Loucy (cell line): ENCODE measurements around the gene TAB2.

Experiments
- H2AFZ ChIP-seq: fragments of 200-600 bp; sonication (generic); 2 replicates; pipeline ENCODE4 v1.6.0; 2016; ENCODE audit warnings: antibody characterized with exemption, mild to moderate bottlenecking, low read length, moderate library complexity
- H3F3A ChIP-seq: fragments of 200-600 bp; 2 replicates; pipeline ENCODE4 v1.6.0; 2016; ENCODE audit warnings: antibody characterized with exemption, low read depth, mild to moderate bottlenecking
- H3K27me3 ChIP-seq: fragments of 200-600 bp; sonication (generic); 2 replicates; pipeline ENCODE4 v1.6.1; 2014; ENCODE audit warnings: low read length, mild to moderate bottlenecking; ENCODE audit not compliant: insufficient read depth, poor library complexity, severe bottlenecking
- H3K36me3 ChIP-seq: fragments of 200-600 bp; sonication (generic); 2 replicates; pipeline ENCODE4 v1.6.1; 2016; ENCODE audit warnings: low read length; ENCODE audit not compliant: insufficient read depth
- H3K4me1 ChIP-seq: fragments of 200-600 bp; sonication (generic); 2 replicates; pipeline ENCODE4 v1.5.1; 2014; ENCODE audit warnings: low read length, mild to moderate bottlenecking; ENCODE audit not compliant: insufficient read depth, poor library complexity, severe bottlenecking
- H3K4me2 ChIP-seq: fragments of 200-600 bp; sonication (generic); 2 replicates; pipeline ENCODE4 v1.6.0; 2014; ENCODE audit warnings: antibody characterized with exemption, low read length, low read depth, mild to moderate bottlenecking; ENCODE audit not compliant: poor library complexity, severe bottlenecking
- H3K4me3 ChIP-seq: fragments of 200-600 bp; sonication (generic); 2 replicates; pipeline ENCODE4 v1.5.1; 2014; ENCODE audit warnings: low read length, mild to moderate bottlenecking, mixed read lengths; ENCODE audit not compliant: poor library complexity, severe bottlenecking
- H3K79me2 ChIP-seq: fragments of 200-600 bp; sonication (generic); 2 replicates; pipeline ENCODE4 v1.6.1; 2014; ENCODE audit warnings: low read length; ENCODE audit not compliant: insufficient read depth
- H3K9ac ChIP-seq: fragments of 200-600 bp; sonication (generic); 2 replicates; pipeline ENCODE4 v1.6.0; 2014; ENCODE audit warnings: mild to moderate bottlenecking, low read depth, low read length, moderate library complexity; ENCODE audit not compliant: poor library complexity, severe bottlenecking
- H3K9me2 ChIP-seq: fragments of 200-600 bp; sonication (generic); replicated peaks from 2 replicates; pipeline ENCODE4 v1.6.1; 2016; ENCODE audit warnings: low read depth, low read length, mixed read lengths
- H3K9me3 ChIP-seq: fragments of 200-600 bp; sonication (generic); 2 replicates; pipeline ENCODE4 v1.6.1; 2014; ENCODE audit warnings: mild to moderate bottlenecking, antibody characterized with exemption, low read length, low read depth; ENCODE audit not compliant: insufficient read depth
- H4K20me1 ChIP-seq: fragments of 200-600 bp; sonication (generic); 2 replicates; pipeline ENCODE4 v1.6.0; 2014; ENCODE audit warnings: antibody characterized with exemption, low read length, mild to moderate bottlenecking; ENCODE audit not compliant: insufficient read depth, poor library complexity, severe bottlenecking
- EZH2phosphoT487 ChIP-seq: fragments of 200-600 bp; IDR thresholded peaks from 2 replicates; pipeline ENCODE4 v1.6.1; 2018; ENCODE audit warnings: antibody characterized with exemption, mild to moderate bottlenecking, moderate library complexity, borderline replicate concordance
- TF ChIP-seq, protein P1 (sequence below): fragments of 200-600 bp; sonication (generic); conservative IDR thresholded peaks from 2 replicates; pipeline ENCODE4 v1.5.1; 2014; ENCODE audit warnings: mild to moderate bottlenecking, antibody characterized with exemption, low read length

Gene TAB2

DNA sequence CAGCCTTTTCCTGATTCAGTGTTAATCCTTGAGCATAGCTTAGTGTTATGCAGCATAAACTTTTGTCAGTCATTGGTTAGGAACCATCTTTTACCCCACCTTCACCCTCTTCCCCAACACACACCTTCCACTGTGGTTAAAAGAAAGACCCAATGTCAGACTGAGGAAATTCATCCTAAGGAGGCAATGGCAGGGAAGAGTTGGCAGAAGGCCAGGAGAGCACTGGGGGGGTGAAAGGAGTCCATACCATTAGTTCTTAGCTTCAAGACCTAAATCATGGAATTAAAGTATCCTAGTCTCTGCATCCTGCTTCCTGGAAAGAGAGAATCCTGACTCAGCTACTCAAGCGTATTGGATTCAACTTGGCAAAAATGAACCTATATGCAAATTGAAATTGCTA is 16.9 kb upstream of the TAB2 start:
- Histone ChIP-seq H3K9me2 (no peaks in the 10 kb centered on the region), H3K4me2 (no peak overlapping the region), H3K27me3 (no peaks in the 10 kb centered on the region), H3K9me3 (no peaks in the 10 kb centered on the region), H2AFZ (no peak overlapping the region), H3K79me2 (no peaks in the 10 kb centered on the region), H3K4me1 (peaks cover 10% of the 10 kb centered on the region), H4K20me1 (no peaks in the 10 kb centered on the region), H3K4me3 (no peak overlapping the region), H3K36me3 (no peaks in the 10 kb centered on the region), H3F3A (no peaks in the 10 kb centered on the region), H3K9ac (no peak overlapping the region)
- TF ChIP-seq EZH2phosphoT487 = no peak
- TF ChIP-seq, protein P1, sequence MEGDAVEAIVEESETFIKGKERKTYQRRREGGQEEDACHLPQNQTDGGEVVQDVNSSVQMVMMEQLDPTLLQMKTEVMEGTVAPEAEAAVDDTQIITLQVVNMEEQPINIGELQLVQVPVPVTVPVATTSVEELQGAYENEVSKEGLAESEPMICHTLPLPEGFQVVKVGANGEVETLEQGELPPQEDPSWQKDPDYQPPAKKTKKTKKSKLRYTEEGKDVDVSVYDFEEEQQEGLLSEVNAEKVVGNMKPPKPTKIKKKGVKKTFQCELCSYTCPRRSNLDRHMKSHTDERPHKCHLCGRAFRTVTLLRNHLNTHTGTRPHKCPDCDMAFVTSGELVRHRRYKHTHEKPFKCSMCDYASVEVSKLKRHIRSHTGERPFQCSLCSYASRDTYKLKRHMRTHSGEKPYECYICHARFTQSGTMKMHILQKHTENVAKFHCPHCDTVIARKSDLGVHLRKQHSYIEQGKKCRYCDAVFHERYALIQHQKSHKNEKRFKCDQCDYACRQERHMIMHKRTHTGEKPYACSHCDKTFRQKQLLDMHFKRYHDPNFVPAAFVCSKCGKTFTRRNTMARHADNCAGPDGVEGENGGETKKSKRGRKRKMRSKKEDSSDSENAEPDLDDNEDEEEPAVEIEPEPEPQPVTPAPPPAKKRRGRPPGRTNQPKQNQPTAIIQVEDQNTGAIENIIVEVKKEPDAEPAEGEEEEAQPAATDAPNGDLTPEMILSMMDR = no peak

DNA sequence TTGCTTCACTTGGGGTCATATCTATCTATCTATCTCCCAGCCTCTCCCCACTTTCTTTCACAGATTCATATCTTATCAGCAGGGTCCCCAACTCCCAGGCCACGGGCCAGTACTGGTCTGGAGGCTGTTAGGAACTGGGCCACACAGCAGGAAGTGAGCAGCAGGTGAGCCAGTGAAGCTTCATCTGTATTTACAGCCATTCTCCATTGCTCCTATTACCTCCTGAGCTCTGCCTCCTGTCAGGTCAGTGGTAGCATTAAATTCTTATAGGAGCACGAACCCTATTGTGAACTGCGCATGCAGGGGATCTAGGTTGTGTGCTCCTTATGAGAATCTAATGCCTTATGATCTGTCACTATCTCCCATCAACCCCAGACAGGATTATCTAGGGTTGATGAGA is 14.8 kb upstream of the TAB2 start:
- no peaks in the 10 kb centered on the region for H3K9me2 ChIP-seq

DNA sequence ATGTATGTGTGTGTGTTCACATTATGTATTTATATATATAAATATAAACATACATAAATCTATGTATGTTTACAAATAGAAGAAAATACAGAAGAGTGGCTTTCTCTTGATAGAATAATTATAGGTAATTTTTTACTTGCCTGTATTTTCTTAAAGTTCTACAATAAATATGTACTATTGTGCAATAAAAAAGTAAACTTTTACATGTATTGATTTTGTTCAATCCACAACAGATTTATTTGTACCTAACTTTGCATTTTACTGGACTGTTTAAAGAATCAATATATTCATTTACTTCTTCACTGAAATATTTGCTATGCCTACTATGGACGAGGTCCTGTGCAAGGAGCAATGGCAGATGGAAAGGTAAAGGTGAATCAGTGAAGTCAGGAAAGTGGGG is 14.0 kb upstream of the TAB2 start:
- H2AFZ ChIP-seq = no peak overlapping the region
- TF ChIP-seq, protein P1 = no peak
- TF ChIP-seq EZH2phosphoT487 = no peak
- no peak overlapping the region for H3K4me3 ChIP-seq
- H3K4me2 ChIP-seq = no peak overlapping the region
- no peaks in the 10 kb centered on the region for H3K27me3 ChIP-seq
- H4K20me1 ChIP-seq = no peaks in the 10 kb centered on the region
- no peaks in the 10 kb centered on the region for H3K9me3 ChIP-seq
- no peak overlapping the region for H3K9ac ChIP-seq
- H3K36me3 ChIP-seq = no peaks in the 10 kb centered on the region
- no peaks in the 10 kb centered on the region for H3F3A ChIP-seq
- H3K4me1 ChIP-seq = peaks cover 14% of the 10 kb centered on the region
- H3K9me2 ChIP-seq = no peaks in the 10 kb centered on the region
- no peaks in the 10 kb centered on the region for H3K79me2 ChIP-seq

More for the DNA sequence above, 14.8 kb upstream of the TAB2 start:
- H3K4me1 ChIP-seq = peaks cover 14% of the 10 kb centered on the region
- no peak overlapping the region for H2AFZ ChIP-seq
- H3K9me3 ChIP-seq = no peaks in the 10 kb centered on the region
- H3K36me3 ChIP-seq = no peaks in the 10 kb centered on the region
- H4K20me1 ChIP-seq = no peaks in the 10 kb centered on the region
- no peaks in the 10 kb centered on the region for H3K27me3 ChIP-seq
- H3K4me3 ChIP-seq = no peak overlapping the region
- no peak overlapping the region for H3K4me2 ChIP-seq
- TF ChIP-seq, protein P1 = no peak
- no peak for TF ChIP-seq EZH2phosphoT487
- no peaks in the 10 kb centered on the region for H3F3A ChIP-seq
- H3K79me2 ChIP-seq = no peaks in the 10 kb centered on the region
- H3K9ac ChIP-seq = no peak overlapping the region
